Measurements from ENCODE around the gene TPPP2.

GRCh38 chr14:21057803-21058675 is 28.0 kb downstream of the TPPP2 start, which contains the start of gene RNASE8:
- TF ChIP-seq REST (IDR thresholded peaks at IDR 0.05; ENCODE audit: insufficient read depth in 1 of 2, low read depth in 2 of 2, low read length in 2 of 2): no peak
- TF ChIP-seq TAF1 (IDR thresholded peaks at IDR 0.05; ENCODE audit: borderline replicate concordance, insufficient read depth, low read length): no peak
- TF ChIP-seq SIN3A (IDR thresholded peaks at IDR 0.05; ENCODE audit: borderline replicate concordance, insufficient read depth, low read length): no peak
- no peak for TF ChIP-seq POLR2AphosphoS5 (IDR thresholded peaks at IDR 0.05; ENCODE audit: low read depth, low read length)
- TF ChIP-seq FOXP2 (optimal IDR thresholded peaks at IDR 0.05; ENCODE audit: borderline replicate concordance, extremely low read depth, extremely low read length, insufficient read depth): no peak
